AG10803 (cell line): ENCODE results near the gene VWA3B.
"Not testable (repeated sequence)": the region's sequence is repeated elsewhere in the genome, so short reads cannot be mapped to it uniquely, and the experiment has no call there.

Experiments used
- DNase-seq: peaks from one replicate; pipeline ENCODE4 v3.0.0; 2010; ENCODE audit warnings: low read depth
- H3K4me3 ChIP-seq: 2 replicates; pipeline ENCODE4 v1.5.1; 2011; ENCODE audit warnings: mild to moderate bottlenecking, low read length, control low read depth
- TF ChIP-seq, protein P1 (sequence below): conservative IDR thresholded peaks from 2 replicates; pipeline ENCODE4 v1.5.1; 2011; ENCODE audit warnings: mild to moderate bottlenecking, low read length, control low read depth, inconsistent platforms

VWA3B gene

DNA sequence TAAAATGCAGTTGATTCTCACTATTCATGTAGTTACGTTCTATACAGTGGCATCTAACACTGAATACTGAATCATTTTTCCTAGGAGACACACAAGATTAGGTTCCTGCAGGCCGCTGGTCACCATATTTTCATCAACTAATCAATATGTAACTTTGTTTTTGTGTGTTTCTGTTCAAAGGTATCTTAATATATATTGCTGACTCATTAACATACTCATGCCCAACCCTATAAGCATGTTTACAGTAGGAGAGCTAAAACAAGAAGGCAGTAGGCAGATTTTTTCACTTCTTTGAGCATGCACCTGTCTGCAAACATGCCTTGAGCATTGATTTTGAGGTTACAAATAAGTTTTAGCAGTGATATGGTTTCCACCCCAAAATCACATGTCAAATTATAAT lies 229.0 kb downstream of the VWA3B start:
- DNase-seq = no peak
- TF ChIP-seq, protein P1, sequence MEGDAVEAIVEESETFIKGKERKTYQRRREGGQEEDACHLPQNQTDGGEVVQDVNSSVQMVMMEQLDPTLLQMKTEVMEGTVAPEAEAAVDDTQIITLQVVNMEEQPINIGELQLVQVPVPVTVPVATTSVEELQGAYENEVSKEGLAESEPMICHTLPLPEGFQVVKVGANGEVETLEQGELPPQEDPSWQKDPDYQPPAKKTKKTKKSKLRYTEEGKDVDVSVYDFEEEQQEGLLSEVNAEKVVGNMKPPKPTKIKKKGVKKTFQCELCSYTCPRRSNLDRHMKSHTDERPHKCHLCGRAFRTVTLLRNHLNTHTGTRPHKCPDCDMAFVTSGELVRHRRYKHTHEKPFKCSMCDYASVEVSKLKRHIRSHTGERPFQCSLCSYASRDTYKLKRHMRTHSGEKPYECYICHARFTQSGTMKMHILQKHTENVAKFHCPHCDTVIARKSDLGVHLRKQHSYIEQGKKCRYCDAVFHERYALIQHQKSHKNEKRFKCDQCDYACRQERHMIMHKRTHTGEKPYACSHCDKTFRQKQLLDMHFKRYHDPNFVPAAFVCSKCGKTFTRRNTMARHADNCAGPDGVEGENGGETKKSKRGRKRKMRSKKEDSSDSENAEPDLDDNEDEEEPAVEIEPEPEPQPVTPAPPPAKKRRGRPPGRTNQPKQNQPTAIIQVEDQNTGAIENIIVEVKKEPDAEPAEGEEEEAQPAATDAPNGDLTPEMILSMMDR = no peak

DNA sequence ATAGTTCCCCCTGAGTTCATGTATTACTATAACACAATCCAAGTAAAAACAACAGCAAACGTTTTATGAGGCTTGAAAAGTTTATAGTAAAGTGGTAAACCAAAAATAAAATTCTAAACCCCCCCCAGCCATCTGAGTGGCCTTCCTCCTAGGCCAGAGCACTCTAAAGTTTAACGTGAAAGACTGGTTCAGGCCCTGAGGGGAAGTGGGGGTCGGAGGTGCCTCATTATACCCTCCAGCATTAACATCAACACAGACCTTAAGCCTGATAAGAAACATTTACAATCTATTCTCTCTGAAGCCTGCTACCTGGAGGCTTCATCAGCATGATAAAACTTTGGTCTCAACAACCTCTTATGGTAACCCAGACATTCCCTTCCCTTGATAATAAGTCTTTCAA lies 230.2 kb downstream of the VWA3B start:
- TF ChIP-seq, protein P1 = no peak
- DNase-seq = no peak
- H3K4me3 ChIP-seq = no peak overlapping the region

More for the DNA sequence above, 229.0 kb downstream of the VWA3B start:
- no peak overlapping the region for H3K4me3 ChIP-seq

DNA sequence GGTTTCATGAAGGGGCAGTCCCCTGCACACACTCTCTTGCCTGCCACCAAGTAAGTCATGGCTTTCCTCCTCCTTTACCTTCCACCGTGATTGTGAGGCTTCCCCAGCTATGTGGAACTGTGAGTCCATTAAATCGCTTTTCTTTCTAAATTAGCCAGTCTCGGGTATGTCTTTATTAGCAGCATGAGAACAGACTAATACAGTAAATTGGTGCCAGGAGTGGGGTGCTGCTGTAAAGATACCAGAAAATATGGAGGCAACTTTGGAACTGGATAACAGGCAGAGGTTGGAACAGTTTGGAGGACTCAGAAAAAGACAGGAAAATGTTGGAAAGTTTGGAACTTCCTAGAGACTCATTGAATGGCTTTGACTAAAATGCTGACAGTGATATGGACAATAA lies 233.2 kb downstream of the VWA3B start:
- not testable (repeated sequence) for DNase-seq, H3K4me3 ChIP-seq

DNA sequence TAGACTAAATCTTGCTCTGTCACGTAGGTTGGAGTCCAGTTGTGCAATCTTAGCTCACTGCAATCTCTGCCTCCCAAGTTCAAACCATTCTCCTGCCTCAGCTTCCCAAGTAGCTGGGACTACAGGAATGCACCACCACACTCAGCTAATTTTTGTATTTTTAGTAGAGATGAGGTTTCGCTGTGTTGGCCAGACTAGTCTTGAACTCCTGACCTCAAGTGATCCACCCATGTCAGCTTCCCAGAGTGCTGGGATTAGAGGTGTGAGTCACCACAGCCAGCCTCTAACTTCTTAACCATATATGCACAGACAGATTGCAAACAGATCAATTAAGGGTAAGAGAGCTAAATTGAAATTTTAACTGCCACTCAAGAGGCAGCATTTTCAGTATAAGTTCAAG lies 237.2 kb downstream of the VWA3B start:
- TF ChIP-seq, protein P1 = no peak
- no peak overlapping the region for H3K4me3 ChIP-seq
- DNase-seq = no peak

DNA sequence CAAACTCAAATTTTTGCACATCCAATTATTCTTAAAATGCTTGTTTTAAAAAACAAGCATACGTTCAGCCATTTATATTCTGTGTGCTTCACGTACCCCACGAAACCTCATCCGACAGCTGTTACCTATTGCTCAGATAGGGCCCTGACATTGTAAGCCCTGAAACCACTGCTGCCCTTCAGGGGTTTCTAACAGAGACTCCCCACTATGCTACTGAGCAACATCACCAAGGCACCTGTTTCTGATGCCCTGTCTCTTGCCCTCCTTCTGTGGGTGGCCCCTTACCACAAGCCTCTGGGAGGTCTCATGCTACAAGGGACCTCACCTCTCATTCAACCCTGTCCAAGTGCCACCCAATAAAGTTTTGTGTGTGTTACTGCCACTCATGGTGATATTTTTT lies 240.8 kb downstream of the VWA3B start:
- DNase-seq = no peak
- TF ChIP-seq, protein P1 = no peak
- H3K4me3 ChIP-seq = no peak overlapping the region

DNA sequence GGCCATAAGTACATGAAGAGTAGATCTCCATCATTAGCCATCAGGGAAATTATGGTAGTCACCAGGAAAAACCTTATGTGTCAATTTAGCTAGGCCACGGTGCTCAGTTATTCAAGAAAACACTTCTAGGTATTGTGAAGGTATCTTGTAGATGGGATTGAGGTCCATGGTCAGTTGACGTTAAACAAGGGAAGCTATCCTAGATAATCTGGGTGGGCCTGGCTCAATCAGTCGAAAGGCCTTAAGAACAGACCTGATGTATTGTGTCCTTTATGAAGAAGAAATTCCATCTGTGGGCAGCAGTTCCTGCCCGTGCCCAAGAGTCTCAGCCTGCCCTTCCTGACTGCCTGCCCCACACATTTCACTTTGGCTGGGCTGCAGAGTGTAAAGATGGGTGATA lies 242.6 kb downstream of the VWA3B start:
- TF ChIP-seq, protein P1 = no peak
- DNase-seq = no peak
- H3K4me3 ChIP-seq = no peak overlapping the region

DNA sequence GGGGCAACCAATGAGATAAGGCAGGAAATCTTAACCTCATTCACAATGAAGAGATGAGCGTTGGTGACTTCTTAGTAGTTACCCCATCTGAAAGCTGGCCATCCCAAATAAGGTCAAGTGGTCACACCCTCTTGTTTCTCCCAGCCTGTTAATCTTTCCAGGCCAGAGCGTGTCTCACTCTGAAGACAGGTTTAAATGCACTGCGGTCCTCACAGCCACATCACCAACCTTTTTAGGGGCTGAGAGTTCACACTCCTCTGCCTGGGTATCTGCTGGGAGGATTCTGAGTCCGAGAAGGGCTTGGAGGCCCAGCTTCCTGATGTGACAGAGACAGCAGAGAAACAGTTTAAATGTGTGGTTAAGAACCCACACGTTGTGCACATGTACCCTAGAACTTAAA lies 246.0 kb downstream of the VWA3B start:
- DNase-seq = no peak
- H3K4me3 ChIP-seq = no peak overlapping the region
- TF ChIP-seq, protein P1 = no peak

DNA sequence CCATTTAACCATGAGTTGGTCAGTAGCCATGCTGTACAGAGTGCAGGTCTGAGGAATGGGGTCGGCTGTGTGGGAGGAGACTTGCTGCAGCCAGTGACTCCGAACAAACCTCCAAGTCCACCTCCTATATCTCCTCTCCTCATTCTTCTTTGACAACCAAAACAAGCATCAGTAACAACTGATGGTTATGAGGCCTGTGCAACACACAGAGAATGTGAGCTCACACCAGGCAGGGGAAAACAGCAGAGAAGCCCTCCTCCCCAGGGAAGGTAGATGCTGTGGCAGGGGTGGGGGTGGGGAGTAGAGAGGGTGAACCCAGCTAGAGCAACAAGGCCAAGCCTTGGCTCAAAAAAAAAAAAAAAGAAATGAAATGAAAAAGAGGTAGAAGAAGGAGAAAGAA lies 247.0 kb downstream of the VWA3B start:
- H3K4me3 ChIP-seq = no peak overlapping the region
- TF ChIP-seq, protein P1 = no peak
- no peak for DNase-seq
